ENCODE results near the gene LATS2. TPM values are rescaled to one million over a fixed set of nuclear protein-coding genes. Genes with fewer than 3 reads are reported as not detected.

Gene LATS2
- total RNA-seq, 1 experiment from 2014 or later, result 8.6 TPM

DNA sequence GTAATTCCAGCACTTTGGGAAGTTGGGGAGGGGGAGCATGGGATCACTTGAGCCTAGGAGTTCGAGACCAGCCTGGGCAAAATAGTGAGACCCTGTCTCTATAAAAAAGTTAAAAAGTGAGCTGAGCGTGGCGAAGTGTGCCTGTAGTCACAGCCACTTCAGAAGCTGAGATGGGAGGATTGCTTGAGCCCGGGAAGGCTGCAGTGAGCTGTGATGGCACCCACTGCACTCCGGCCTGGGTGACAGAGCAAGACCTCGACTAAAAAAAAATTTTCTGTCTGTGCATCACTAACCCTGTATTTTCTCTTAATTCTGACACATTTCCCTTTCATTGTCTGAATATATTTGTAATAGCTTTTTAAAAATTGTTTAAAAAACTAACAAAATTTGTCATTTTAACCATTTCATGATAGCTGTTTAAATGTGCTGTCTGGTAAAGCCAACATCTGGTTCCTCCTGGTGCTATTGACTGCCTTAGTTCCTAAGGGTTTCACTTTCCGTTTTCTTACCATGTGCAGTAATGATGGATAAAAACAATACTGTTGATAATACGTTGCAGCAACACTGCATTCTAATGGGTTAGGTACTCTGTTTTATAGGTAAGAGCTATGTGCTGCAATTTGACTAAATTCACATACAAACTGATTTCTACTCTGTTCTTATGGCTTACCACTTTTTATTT lies 29.7 kb downstream of the LATS2 start:
- DNase-seq, result no peak

DNA sequence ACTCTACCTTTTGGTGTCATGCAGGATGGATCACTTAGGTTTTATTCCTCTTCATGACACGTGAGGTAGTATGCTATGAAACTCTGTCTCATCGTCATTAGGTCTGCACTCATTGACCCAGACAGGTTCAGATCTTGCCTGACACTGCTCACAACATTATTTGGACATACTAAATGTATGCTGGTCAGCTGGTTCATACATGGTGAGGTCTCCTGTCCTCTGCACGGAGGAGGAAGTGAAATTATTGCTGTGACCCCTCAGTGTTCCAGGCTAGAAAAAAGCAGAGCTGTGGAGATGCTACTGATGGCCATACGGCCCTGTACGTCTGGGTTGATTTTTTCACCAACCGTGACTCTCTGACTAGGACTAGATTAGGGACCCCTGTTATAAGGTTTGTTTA lies 35.8 kb downstream of the LATS2 start:
- H3K4me3 ChIP-seq (ENCODE audit: insufficient read depth, low read depth, low read length), result no peak overlapping the region
- DNase-seq, result no peak
- no peaks in the 10 kb centered on the region for H3K27me3 ChIP-seq (ENCODE audit: control insufficient read depth, insufficient read depth, low read length)
- no peaks in the 10 kb centered on the region; the same call in 1 of the 2 replicates for H3K36me3 ChIP-seq (replicated peaks; ENCODE audit: control insufficient read depth, insufficient read depth, low read length)

More for the DNA sequence above, 29.7 kb downstream of the LATS2 start:
- no peak overlapping the region for H3K4me3 ChIP-seq (ENCODE audit: insufficient read depth, low read depth, low read length)
- H3K27me3 ChIP-seq (ENCODE audit: control insufficient read depth, insufficient read depth, low read length), result no peaks in the 10 kb centered on the region
- H3K36me3 ChIP-seq (replicated peaks; ENCODE audit: control insufficient read depth, insufficient read depth, low read length), result no peaks in the 10 kb centered on the region

DNA sequence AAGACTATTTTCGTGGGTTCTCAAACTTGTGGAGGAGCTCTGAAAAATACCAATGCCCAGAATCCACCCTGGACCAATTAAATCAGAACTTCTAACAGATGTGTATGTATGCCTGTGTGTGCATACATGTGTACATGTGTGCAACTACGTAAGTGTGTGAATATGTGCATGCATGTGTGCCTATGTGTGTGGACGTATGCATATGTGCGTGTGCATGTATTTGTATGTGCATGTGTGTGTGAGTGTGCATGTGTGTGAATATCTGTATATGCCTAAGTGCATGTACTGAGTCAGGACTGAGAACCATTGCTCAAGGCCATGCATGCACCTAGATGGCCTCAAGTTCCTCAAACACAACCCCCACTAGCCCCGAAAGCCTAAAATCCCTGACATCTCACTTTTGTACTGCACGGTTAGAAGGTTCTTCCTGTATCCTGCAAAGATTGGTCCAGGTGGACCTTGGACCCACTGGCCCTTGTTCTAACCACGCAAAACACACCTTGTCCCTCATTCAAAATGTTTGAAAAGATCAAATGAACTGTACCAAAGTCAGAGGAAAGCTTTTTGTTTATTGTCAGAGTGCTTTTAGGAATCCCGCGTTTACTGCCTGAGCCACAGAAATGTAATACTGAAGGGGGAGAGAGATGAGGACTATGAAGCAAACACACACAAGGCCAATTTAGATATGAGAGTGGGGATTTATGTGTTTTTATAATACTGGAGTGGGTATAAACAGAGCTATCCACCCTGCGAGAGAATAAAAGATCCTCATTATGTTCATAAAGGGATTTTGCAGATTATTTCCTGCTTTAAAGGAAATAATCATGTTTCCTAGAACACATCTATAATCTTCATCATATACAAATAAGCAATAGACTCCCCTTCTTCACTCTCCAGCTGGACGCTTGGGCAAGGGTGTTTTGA lies 39.1 kb downstream of the LATS2 start:
- no peak overlapping the region for H3K4me3 ChIP-seq (ENCODE audit: insufficient read depth, low read depth, low read length)
- H3K27me3 ChIP-seq (ENCODE audit: control insufficient read depth, insufficient read depth, low read length), result no peaks in the 10 kb centered on the region
- DNase-seq, result no peak
- H3K36me3 ChIP-seq (replicated peaks; ENCODE audit: control insufficient read depth, insufficient read depth, low read length), result no peaks in the 10 kb centered on the region; the same call in 1 of the 2 replicates

DNA sequence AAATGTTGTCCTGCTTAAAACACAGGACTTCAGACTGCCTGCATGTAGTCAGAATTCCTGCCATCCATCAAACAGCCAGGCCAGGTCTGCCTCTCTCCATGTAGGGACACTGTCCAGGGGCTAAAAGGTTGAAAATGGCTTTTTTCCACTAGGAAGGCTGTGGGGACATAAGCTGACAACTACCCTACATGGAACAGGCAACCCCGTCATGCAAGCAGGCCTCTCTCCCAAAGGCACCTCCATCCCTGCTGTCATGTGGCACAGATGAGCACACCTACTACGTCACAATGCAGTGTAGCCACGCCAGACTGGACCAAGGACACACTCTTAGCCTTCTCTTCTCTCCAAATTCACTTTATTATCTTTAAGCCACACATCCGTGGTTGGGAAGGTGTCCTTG lies 40.8 kb downstream of the LATS2 start:
- DNase-seq, result no peak
- Histone ChIP-seq H3K4me3 (ENCODE audit: insufficient read depth, low read depth, low read length) (no peak overlapping the region), H3K27me3 (ENCODE audit: control insufficient read depth, insufficient read depth, low read length) (no peaks in the 10 kb centered on the region), H3K36me3 (replicated peaks; ENCODE audit: control insufficient read depth, insufficient read depth, low read length) (no peaks in the 10 kb centered on the region; the same call in 1 of the 2 replicates)

DNA sequence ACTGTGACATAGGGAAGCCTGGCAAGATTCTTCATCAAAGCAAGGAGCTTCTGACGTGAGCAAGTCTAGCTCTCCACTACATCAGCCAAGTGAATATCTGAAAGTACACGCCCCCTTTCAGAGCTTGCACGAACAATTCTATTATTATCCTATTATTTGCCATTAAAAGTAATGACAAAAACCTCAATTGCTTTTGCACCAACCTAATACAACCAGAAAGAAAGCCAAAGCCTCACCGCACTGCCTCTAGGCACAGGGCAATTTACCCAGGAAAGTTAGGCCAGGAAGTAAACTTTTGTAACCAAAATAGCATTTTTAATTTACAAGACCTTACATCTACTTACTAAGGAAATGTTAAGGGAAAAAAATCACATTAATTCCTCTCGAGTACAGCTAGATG lies 41.2 kb downstream of the LATS2 start:
- no peak for DNase-seq
- Histone ChIP-seq H3K27me3 (ENCODE audit: control insufficient read depth, insufficient read depth, low read length) (no peaks in the 10 kb centered on the region), H3K4me3 (ENCODE audit: insufficient read depth, low read depth, low read length) (no peak overlapping the region), H3K36me3 (replicated peaks; ENCODE audit: control insufficient read depth, insufficient read depth, low read length) (no peaks in the 10 kb centered on the region; the same call in 1 of the 2 replicates)

DNA sequence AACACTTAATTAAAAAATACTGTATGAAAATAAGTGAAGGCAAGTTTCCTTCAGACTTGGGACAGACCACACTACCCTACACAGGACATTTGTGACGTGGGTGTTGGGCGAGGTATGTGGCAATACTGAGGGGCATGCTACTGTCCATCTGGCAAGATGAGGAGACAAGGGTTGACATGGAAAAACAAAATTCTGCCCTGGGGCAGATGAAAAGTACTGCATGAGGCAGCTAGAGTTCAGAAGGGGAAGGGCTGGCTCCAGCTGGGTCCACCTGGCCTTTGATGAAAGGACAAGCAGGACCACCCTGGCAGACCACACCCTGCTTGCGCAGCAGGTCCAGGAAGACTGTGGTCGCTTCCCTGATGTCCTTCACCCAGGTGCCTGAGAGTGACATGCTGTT lies 43.2 kb downstream of the LATS2 start:
- H3K27me3 ChIP-seq (ENCODE audit: control insufficient read depth, insufficient read depth, low read length), result no peaks in the 10 kb centered on the region
- no peak for DNase-seq
- no peaks in the 10 kb centered on the region; the same call in 1 of the 2 replicates for H3K36me3 ChIP-seq (replicated peaks; ENCODE audit: control insufficient read depth, insufficient read depth, low read length)
- H3K4me3 ChIP-seq (ENCODE audit: insufficient read depth, low read depth, low read length), result no peak overlapping the region

DNA sequence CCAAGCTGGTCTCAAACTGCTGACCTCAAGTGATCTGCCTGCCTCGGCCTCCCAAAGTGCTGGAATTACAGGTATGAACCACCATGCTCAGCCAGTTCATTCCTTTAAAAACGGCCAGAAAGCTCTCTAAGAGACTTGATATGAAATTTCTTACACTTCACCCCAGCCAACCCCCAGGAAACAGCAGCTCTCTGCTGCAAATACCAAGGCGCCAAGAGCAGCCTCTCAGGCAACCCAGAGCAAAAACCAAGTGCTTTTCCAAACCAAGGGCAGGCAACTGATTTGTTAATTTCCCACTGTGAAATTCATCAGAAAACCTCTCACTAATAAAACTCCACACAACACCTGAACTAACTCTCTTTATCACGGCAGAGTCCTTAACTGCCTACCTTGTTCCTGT lies 44.9 kb downstream of the LATS2 start:
- no peak for DNase-seq
- no peaks in the 10 kb centered on the region; the same call in 1 of the 2 replicates for H3K36me3 ChIP-seq (replicated peaks; ENCODE audit: control insufficient read depth, insufficient read depth, low read length)
- H3K4me3 ChIP-seq (ENCODE audit: insufficient read depth, low read depth, low read length), result no peak overlapping the region
- H3K27me3 ChIP-seq (ENCODE audit: control insufficient read depth, insufficient read depth, low read length), result no peaks in the 10 kb centered on the region

DNA sequence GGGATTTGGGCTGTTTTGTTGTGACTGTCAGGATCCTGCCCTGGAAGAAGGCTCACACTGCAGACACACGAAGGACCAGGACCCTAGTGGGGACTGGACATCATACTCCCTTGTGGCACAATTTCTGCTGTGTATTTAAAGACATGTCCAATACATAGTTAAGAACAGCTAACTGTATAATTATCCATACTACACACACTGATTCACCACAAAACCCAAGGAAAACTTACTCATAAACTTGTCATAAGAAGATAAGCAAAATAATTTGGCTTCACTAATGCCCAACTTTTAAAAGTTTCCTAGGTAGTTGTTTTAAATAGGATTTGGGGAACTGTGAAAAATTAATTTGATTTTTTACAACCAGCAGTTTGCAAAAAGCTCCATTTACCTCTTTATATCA lies 46.1 kb downstream of the LATS2 start:
- DNase-seq, result no peak
- H3K27me3 ChIP-seq (ENCODE audit: control insufficient read depth, insufficient read depth, low read length), result no peaks in the 10 kb centered on the region
- no peak overlapping the region for H3K4me3 ChIP-seq (ENCODE audit: insufficient read depth, low read depth, low read length)
- no peaks in the 10 kb centered on the region for H3K36me3 ChIP-seq (replicated peaks; ENCODE audit: control insufficient read depth, insufficient read depth, low read length)

DNA sequence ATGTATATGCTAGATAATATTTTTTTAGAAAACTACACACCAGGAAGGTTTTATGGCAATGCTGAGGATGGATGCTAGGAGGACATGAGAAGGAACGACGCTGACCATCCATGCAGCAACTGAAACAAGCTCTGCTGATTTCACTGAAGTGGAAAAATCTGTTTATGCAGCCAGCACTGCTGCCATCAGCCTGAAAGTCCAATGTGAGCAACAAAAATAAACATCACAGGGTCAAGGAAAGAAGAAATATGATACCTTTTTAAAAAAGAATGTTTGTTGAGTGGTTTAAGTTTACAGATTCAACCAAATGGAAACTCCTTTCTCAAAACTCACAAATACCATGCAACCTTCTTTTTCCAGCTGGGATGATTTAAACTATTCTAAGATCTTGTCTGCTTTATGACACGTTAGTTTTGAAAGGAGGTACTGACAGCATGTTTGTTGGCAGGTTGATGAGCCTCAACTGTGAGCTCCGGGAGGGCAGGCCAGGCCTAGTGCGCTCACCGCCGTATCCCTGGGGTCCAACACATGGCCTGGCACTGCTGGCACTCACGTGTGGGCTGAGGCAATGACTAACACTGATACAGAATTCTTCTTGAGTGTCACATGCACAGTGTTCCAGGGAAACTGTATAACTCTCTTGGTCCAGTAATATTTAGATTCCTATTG lies 46.8 kb downstream of the LATS2 start:
- Histone ChIP-seq H3K36me3 (replicated peaks; ENCODE audit: control insufficient read depth, insufficient read depth, low read length) (no peaks in the 10 kb centered on the region), H3K27me3 (ENCODE audit: control insufficient read depth, insufficient read depth, low read length) (no peaks in the 10 kb centered on the region), H3K4me3 (ENCODE audit: insufficient read depth, low read depth, low read length) (no peak overlapping the region)
- no peak for DNase-seq

DNA sequence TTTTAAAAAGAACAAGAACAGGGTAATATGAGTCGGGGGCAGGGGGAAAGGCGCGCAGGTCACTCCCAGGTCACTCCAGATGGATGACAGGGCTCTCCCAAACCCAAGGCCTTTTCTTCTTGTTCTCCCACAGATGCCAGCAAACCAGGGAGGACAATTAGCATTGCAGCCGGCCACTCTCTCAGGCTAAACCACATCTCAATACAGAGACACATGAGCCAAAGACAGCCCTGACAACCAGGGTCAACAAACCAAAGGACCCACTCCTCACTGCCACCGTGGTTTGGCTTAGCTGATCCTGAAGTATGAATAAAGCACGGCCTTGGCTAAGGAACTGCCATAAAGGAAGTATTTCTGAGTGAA lies 47.3 kb downstream of the LATS2 start:
- no peaks in the 10 kb centered on the region for H3K36me3 ChIP-seq (replicated peaks; ENCODE audit: control insufficient read depth, insufficient read depth, low read length)
- no peak for DNase-seq
- no peak overlapping the region for H3K4me3 ChIP-seq (ENCODE audit: insufficient read depth, low read depth, low read length)
- no peaks in the 10 kb centered on the region for H3K27me3 ChIP-seq (ENCODE audit: control insufficient read depth, insufficient read depth, low read length)

DNA sequence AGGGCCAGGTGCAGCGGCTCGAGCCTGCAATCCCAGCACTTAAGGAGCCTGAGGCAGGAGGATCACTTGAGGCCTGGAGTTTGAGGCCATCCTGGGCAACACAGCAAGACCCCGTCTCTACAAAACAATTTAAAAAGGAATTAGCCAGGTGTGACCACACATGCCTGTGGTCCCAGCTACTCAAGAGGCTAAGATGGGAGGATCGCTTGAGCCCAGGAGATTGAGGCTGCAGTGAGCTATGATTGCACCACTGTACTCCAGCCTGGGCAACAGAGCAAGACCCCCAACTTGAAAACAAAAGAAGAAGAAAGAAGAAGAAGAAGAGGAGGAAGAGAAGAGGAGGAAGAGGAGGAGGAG lies 47.7 kb downstream of the LATS2 start:
- Histone ChIP-seq H3K27me3 (ENCODE audit: control insufficient read depth, insufficient read depth, low read length) (no peaks in the 10 kb centered on the region), H3K4me3 (ENCODE audit: insufficient read depth, low read depth, low read length) (no peak overlapping the region), H3K36me3 (replicated peaks; ENCODE audit: control insufficient read depth, insufficient read depth, low read length) (no peaks in the 10 kb centered on the region)
- DNase-seq, result no peak

DNA sequence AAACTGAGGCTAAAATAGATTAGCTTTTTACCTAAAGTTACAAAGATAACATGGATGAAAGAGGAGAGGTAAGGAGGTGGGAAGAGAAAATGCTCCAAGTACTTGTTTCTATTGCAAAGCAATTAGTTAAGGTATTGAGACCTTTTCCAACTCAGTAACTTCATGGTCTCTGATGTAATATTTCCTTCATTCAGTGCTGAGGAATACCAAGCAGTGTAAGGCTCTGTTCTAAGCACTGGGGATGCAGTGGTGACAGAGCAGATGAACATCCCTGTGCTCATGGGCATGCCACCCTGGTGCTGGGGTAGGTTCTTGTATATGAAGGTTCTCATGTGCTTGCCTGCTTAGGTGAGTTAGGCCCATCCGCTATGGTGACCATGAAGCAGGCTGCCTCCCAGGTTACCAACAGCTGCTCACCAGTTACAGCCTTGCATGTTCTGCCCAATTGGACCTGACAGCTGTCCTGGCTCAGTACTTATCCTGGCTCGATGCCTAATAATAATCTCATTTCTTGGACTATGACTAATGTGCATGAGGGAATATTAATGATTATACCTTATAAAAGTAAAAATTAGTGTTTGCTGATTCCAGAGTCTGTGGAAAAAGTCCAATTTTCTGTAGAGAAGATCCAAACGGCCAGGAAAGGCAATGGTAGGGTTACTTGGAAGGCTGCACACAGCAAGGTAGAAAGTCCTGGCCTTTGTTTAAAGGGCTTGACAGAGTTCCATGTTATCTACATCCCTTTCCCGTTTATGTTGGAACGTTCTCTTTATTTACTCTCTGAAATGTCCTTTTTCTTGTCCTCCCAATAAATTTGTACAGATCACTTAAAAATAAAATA lies 48.3 kb downstream of the LATS2 start:
- Histone ChIP-seq H3K27me3 (ENCODE audit: control insufficient read depth, insufficient read depth, low read length) (no peaks in the 10 kb centered on the region), H3K36me3 (replicated peaks; ENCODE audit: control insufficient read depth, insufficient read depth, low read length) (no peaks in the 10 kb centered on the region), H3K4me3 (ENCODE audit: insufficient read depth, low read depth, low read length) (no peak overlapping the region)
- no peak for DNase-seq

DNA sequence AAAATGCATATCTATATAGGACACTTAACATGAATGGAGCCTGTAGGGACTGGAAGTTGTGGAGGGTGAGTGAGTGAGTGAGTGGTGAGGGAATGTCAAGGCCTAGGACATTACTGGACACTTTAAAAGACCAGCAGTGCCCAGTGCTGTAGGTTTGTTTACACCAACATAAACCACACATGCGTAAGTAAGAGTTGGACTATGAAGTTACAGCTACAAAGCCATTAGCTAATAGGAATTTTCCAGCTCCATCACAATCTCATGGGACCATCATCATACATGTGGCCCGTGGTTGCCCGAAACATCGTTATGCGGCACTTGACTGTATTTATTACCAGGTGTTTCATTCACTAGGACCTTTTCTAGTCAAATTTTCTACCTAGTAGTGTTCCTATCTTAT lies 49.2 kb downstream of the LATS2 start:
- no peak for DNase-seq

DNA sequence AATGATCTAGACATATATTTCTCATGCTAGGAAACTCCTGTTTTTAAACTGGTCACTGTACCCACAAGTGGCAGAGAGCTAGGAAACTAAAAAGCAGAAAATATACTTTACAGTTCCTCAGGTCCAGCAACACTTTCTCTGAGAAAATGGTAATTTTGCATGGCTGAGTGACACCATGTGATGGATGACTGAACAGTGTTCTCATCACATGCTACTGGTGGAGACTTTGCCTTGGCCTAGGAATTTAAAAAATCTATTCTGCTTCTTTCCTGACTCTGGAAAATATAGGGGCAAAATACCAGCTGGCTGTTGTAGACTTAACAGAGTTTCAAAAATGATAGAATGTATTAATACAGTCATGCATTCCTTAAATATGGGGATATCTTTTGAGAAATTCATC lies 50.0 kb downstream of the LATS2 start:
- Histone ChIP-seq H3K36me3 (replicated peaks; ENCODE audit: control insufficient read depth, insufficient read depth, low read length) (no peaks in the 10 kb centered on the region), H3K27me3 (ENCODE audit: control insufficient read depth, insufficient read depth, low read length) (no peaks in the 10 kb centered on the region)
- no peak for DNase-seq

More for the DNA sequence above, 49.2 kb downstream of the LATS2 start:
- Histone ChIP-seq H3K4me3 (ENCODE audit: insufficient read depth, low read depth, low read length) (no peak overlapping the region), H3K36me3 (replicated peaks; ENCODE audit: control insufficient read depth, insufficient read depth, low read length) (no peaks in the 10 kb centered on the region), H3K27me3 (ENCODE audit: control insufficient read depth, insufficient read depth, low read length) (no peaks in the 10 kb centered on the region)

More for the DNA sequence above, 50.0 kb downstream of the LATS2 start:
- H3K4me3 ChIP-seq (ENCODE audit: insufficient read depth, low read depth, low read length), result no peak overlapping the region

Measured in H7 (cell line).